Neuronal stem cell (in vitro differentiated cells): Measurements from ENCODE around the gene KCTD3.

Experiments
- DNase-seq: peaks from one replicate; pipeline ENCODE4 v3.0.0-alpha.2; 2013; ENCODE audit warnings: low spot score
- H2AFZ ChIP-seq: one replicate; pipeline ENCODE4 v1.6.1; 2013; ENCODE audit warnings: mild to moderate bottlenecking, low read length, inconsistent platforms
- H2AK5ac ChIP-seq: 2 replicates; pipeline ENCODE4 v1.6.1; 2013; ENCODE audit warnings: low read depth, mild to moderate bottlenecking, inconsistent platforms, low read length, moderate library complexity, mixed read lengths
- H2BK120ac ChIP-seq: 2 replicates; pipeline ENCODE4 v1.6.1; 2013; ENCODE audit warnings: low read depth, mild to moderate bottlenecking, inconsistent platforms, low read length, moderate library complexity, mixed read lengths
- H2BK12ac ChIP-seq: one replicate; pipeline ENCODE4 v1.6.1; 2013; ENCODE audit warnings: low read length, inconsistent platforms
- H2BK15ac ChIP-seq: 2 replicates; pipeline ENCODE4 v1.6.1; 2013; ENCODE audit warnings: mild to moderate bottlenecking, low read length, inconsistent platforms, mixed read lengths
- H2BK5ac ChIP-seq: one replicate; pipeline ENCODE4 v1.6.1; 2013; ENCODE audit warnings: inconsistent platforms, mild to moderate bottlenecking, low read length, moderate library complexity
- H3K14ac ChIP-seq: one replicate; pipeline ENCODE4 v1.6.1; 2013; ENCODE audit warnings: low read length, inconsistent platforms
- H3K18ac ChIP-seq: 2 replicates; pipeline ENCODE4 v1.6.1; 2013; ENCODE audit warnings: low read length, inconsistent platforms
- H3K23ac ChIP-seq: 2 replicates; pipeline ENCODE4 v1.6.1; 2013; ENCODE audit warnings: low read depth, mild to moderate bottlenecking, mixed read lengths, low read length, inconsistent platforms; ENCODE audit not compliant: poor library complexity
- H3K27ac ChIP-seq: replicated peaks from 3 replicates; pipeline ENCODE4 v1.5.1; 2013; ENCODE audit warnings: low read length, inconsistent platforms
- H3K27me3 ChIP-seq, 3 experiments: 2 replicates each; pipeline ENCODE4 v1.6.1; 2013; ENCODE audit warnings: low read length in 3 of 3, mild to moderate bottlenecking in 2 of 3, inconsistent platforms in 1 of 3, low read depth in 1 of 3, mixed read lengths in 1 of 3, moderate library complexity in 1 of 3; ENCODE audit not compliant: control insufficient read depth in 3 of 3, insufficient read depth in 3 of 3
- H3K36me3 ChIP-seq, 2 donors: replicated peaks in 1 of 2; 2 replicates each; pipeline ENCODE4 v1.6.1; 2013; ENCODE audit warnings: low read length in 2 of 2; ENCODE audit not compliant: control insufficient read depth in 2 of 2, insufficient read depth in 2 of 2
- H3K4ac ChIP-seq: 2 replicates; pipeline ENCODE4 v1.6.1; 2013; ENCODE audit warnings: inconsistent platforms, mild to moderate bottlenecking, low read length, moderate library complexity
- H3K4me1 ChIP-seq, 2 donors: 1 replicate in 1 of 2; 2 replicates in 1 of 2; pipeline ENCODE4 v1.6.1; 2013; ENCODE audit warnings: low read length in 2 of 2, low read depth in 1 of 2; ENCODE audit not compliant: control insufficient read depth in 2 of 2, insufficient read depth in 1 of 2
- H3K4me2 ChIP-seq: one replicate; pipeline ENCODE4 v1.6.1; 2013; ENCODE audit warnings: mild to moderate bottlenecking, low read length, inconsistent platforms; ENCODE audit not compliant: insufficient read depth, poor library complexity, severe bottlenecking
- H3K4me3 ChIP-seq, 2 donors: 2 replicates each; pipeline ENCODE4 v1.5.1; 2013; ENCODE audit warnings: low read length in 2 of 2, mild to moderate bottlenecking in 2 of 2, inconsistent platforms in 1 of 2, moderate library complexity in 1 of 2
- H3K79me1 ChIP-seq: one replicate; pipeline ENCODE4 v1.6.1; 2013; ENCODE audit warnings: low read depth, mild to moderate bottlenecking, inconsistent platforms, low read length, moderate library complexity
- H3K9ac ChIP-seq: one replicate; pipeline ENCODE4 v1.6.1; 2013; ENCODE audit warnings: mild to moderate bottlenecking, low read depth, low read length, inconsistent platforms; ENCODE audit not compliant: poor library complexity
- H3K9me3 ChIP-seq, 2 donors: replicated peaks in 1 of 2; 2 replicates each; pipeline versions ENCODE3 to v1.6.1; 2013; ENCODE audit warnings: low read length in 2 of 2, mild to moderate bottlenecking in 2 of 2, inconsistent platforms in 1 of 2, low read depth in 1 of 2, mixed read lengths in 1 of 2, moderate library complexity in 1 of 2; ENCODE audit not compliant: control insufficient read depth in 2 of 2, insufficient read depth in 1 of 2
- H4K8ac ChIP-seq: one replicate; pipeline ENCODE4 v1.6.1; 2013; ENCODE audit warnings: low read depth, mild to moderate bottlenecking, inconsistent platforms, low read length, moderate library complexity
- H4K91ac ChIP-seq: one replicate; pipeline ENCODE4 v1.6.1; 2013; ENCODE audit warnings: low read length, low read depth, mild to moderate bottlenecking, inconsistent platforms; ENCODE audit not compliant: poor library complexity
- WGBS, 2 donors: extraction: QIAGEN DNeasy Blood & Tissue Kit; methylation state at CpG; one replicate each; pipeline ENCODE4 v1.1.7; 2013; ENCODE audit warnings: missing lambda C conversion rate in 2 of 2, mixed read lengths in 1 of 2; ENCODE audit not compliant: insufficient read length in 2 of 2, insufficient replicate concordance in 1 of 2; ENCODE audit errors: extremely low coverage in 2 of 2; 5-methylcytosine and 5-hydroxymethylcytosine counted together

KCTD3 gene

GRCh38 chr1:215605011-215605621 is 38.0 kb downstream of the KCTD3 start:
- Histone ChIP-seq H2AK5ac (no peak overlapping the region), H3K4me3 (no peak overlapping the region), H4K91ac (no peak overlapping the region), H3K9me3 (no peaks in the 10 kb centered on the region), H3K27me3 (no peaks in the 10 kb centered on the region), H2BK5ac (no peak overlapping the region), H3K4me1 (peaks cover 0 to 3% of the 10 kb centered on the region in 2 donors), H2AFZ (no peak overlapping the region), H3K23ac (no peak overlapping the region), H3K27ac (no peak overlapping the region), H2BK15ac (no peak overlapping the region), H2BK120ac (no peak overlapping the region), H3K4me2 (no peak overlapping the region), H3K79me1 (no peaks in the 10 kb centered on the region), H3K9ac (no peak overlapping the region), H3K4ac (no peak overlapping the region), H3K18ac (no peak overlapping the region), H3K36me3 (peaks cover 4 to 90% of the 10 kb centered on the region in 2 donors), H3K14ac (no peak overlapping the region), H2BK12ac (no peak overlapping the region), H4K8ac (no peak overlapping the region)
- no peak for DNase-seq

- Histone ChIP-seq H3K4me3 (no peak overlapping the region), H3K14ac (no peak overlapping the region), H2BK120ac (no peak overlapping the region), H2BK5ac (no peak overlapping the region), H2BK15ac (no peak overlapping the region), H3K27ac (no peak overlapping the region), H4K91ac (no peak overlapping the region), H2BK12ac (no peak overlapping the region), H2AK5ac (no peak overlapping the region), H3K79me1 (no peaks in the 10 kb centered on the region), H3K9ac (no peak overlapping the region), H3K18ac (no peak overlapping the region), H3K27me3 (no peaks in the 10 kb centered on the region), H3K4me1 (peaks cover 0 to 1% of the 10 kb centered on the region in 2 donors), H3K4ac (no peak overlapping the region), H2AFZ (no peak overlapping the region), H3K36me3 (peaks cover 4 to 90% of the 10 kb centered on the region in 2 donors), H3K23ac (no peak overlapping the region), H3K9me3 (no peaks in the 10 kb centered on the region), H4K8ac (no peak overlapping the region), H3K4me2 (no peak overlapping the region)
- WGBS, 2 donors = no CpG with 5 or more reads among the region's 3 CpGs
- no peak for DNase-seq
Measured at GRCh38 chr1:215606036-215606435, 38.9 kb downstream of the KCTD3 start.

- H3K4ac ChIP-seq = no peak overlapping the region
- H3K9me3 ChIP-seq = no peaks in the 10 kb centered on the region
- H3K79me1 ChIP-seq = no peaks in the 10 kb centered on the region
- H2AK5ac ChIP-seq = no peak overlapping the region
- H3K18ac ChIP-seq = no peak overlapping the region
- H3K27me3 ChIP-seq = no peaks in the 10 kb centered on the region
- H2AFZ ChIP-seq = no peak overlapping the region
- H3K23ac ChIP-seq = no peak overlapping the region
- H2BK12ac ChIP-seq = no peak overlapping the region
- no peak overlapping the region for H3K14ac ChIP-seq
- no peak overlapping the region for H3K4me2 ChIP-seq
- H4K91ac ChIP-seq = no peak overlapping the region
- no peak overlapping the region for H3K4me3 ChIP-seq
- DNase-seq = no peak
- no peak overlapping the region for H3K27ac ChIP-seq
- peaks cover 0 to 1% of the 10 kb centered on the region in 2 donors for H3K4me1 ChIP-seq
- no CpG with 5 or more reads among the region's 2 CpGs for WGBS, 2 donors
- H2BK120ac ChIP-seq = no peak overlapping the region
- peaks cover 4 to 90% of the 10 kb centered on the region in 2 donors for H3K36me3 ChIP-seq
- H3K9ac ChIP-seq = no peak overlapping the region
- H2BK15ac ChIP-seq = no peak overlapping the region
- no peak overlapping the region for H4K8ac ChIP-seq
- H2BK5ac ChIP-seq = no peak overlapping the region
Measured at GRCh38 chr1:215606564-215607168, 39.6 kb downstream of the KCTD3 start.

GRCh38 chr1:215607412-215607811 is 40.3 kb downstream of the KCTD3 start:
- peaks cover 6 to 90% of the 10 kb centered on the region in 2 donors for H3K36me3 ChIP-seq
- peaks cover 0 to 1% of the 10 kb centered on the region in 2 donors for H3K4me1 ChIP-seq
- no peak overlapping the region for H3K18ac ChIP-seq
- H3K23ac ChIP-seq = no peak overlapping the region
- H3K9me3 ChIP-seq = no peaks in the 10 kb centered on the region
- H2BK12ac ChIP-seq = no peak overlapping the region
- H3K4ac ChIP-seq = no peak overlapping the region
- no peak overlapping the region for H3K27ac ChIP-seq
- H2BK5ac ChIP-seq = no peak overlapping the region
- H4K91ac ChIP-seq = no peak overlapping the region
- no peak overlapping the region for H3K4me3 ChIP-seq
- H4K8ac ChIP-seq = no peak overlapping the region
- H3K4me2 ChIP-seq = no peak overlapping the region
- no peaks in the 10 kb centered on the region for H3K27me3 ChIP-seq
- no peak overlapping the region for H2AFZ ChIP-seq
- no peak overlapping the region for H3K9ac ChIP-seq
- H2BK15ac ChIP-seq = no peak overlapping the region
- H2AK5ac ChIP-seq = no peak overlapping the region
- WGBS, 2 donors = no CpG with 5 or more reads among the region's 1 CpG
- DNase-seq = no peak
- no peak overlapping the region for H3K14ac ChIP-seq
- no peaks in the 10 kb centered on the region for H3K79me1 ChIP-seq
- H2BK120ac ChIP-seq = no peak overlapping the region
